Spleen (tissue), 7 donors: Measurements from ENCODE around the gene WDR70.
"Not testable (repeated sequence)": the region's sequence is repeated elsewhere in the genome, so short reads cannot be mapped to it uniquely, and the experiment has no call there.

ENCODE experiments used
- CTCF ChIP-seq, 11 experiments: fragments of 200-600 bp in 7 of 11; fragments of 450-650 bp in 4 of 11; sonication (generic) in 4 of 11; IDR thresholded peaks in 8 of 11; conservative IDR thresholded peaks in 3 of 11; 1 replicate in 7 of 11; 2 replicates in 4 of 11; pipeline versions ENCODE4 v1.4.0 to v1.8.0; 2016 to 2021; ENCODE audit warnings: antibody characterized with exemption in 11 of 11, inconsistent platforms in 4 of 11, mild to moderate bottlenecking in 1 of 11
- POLR2A ChIP-seq, 3 donors: fragments of 450-650 bp; IDR thresholded peaks; one replicate each; pipeline ENCODE4 v1.5.1; 2017; ENCODE audit warnings: antibody characterized with exemption in 3 of 3, mild to moderate bottlenecking in 1 of 3
- POLR2AphosphoS5 ChIP-seq, 3 donors: sonication (generic); formaldehyde crosslinking; IDR thresholded peaks; one replicate each; pipeline ENCODE4 v1.5.1; 2017; ENCODE audit warnings: antibody characterized with exemption in 3 of 3
- donor health status: DM: no; HTN: no; CAD: no; lungs with moderate emphysema.
- donor health status: DM: no; HTN: no; CAD: no.
- donor health status: DM: no; HTN: no; CAD: no.

DNA sequence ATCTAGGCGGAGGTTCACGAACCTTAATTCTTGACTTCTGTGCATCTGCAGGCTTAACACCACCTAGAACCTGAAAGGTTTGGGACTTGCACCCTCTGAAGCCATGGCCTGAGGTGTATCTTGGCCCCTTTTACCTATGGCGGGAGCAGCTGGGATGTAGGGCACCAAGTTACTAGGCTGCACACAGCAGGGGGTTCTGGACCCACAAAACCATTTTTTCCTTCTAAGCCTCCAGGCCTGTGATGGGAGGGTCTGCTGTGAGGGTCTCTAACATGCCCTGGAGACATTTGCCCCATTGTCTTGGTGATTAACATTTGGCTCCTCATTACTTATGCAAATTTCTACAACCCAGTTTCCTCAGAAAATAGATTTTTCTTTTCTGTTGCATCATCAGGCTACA, 102.3 kb downstream of the WDR70 start:
- not testable (repeated sequence) for TF ChIP-seq CTCF (IDR thresholded peaks at IDR 0.05 in 8 of 11, conservative IDR thresholded peaks at IDR 0.05 in 3 of 11); POLR2A (IDR thresholded peaks at IDR 0.05); POLR2AphosphoS5 (IDR thresholded peaks at IDR 0.05)
